HG03575 (cell line): ENCODE results near the gene LAMA5.
"Not testable (repeated sequence)": the region's sequence is repeated elsewhere in the genome, so short reads cannot be mapped to it uniquely, and the experiment has no call there.

ENCODE experiments used
- ATAC-seq: cut with Tn5 transposase; IDR thresholded peaks from one replicate; pipeline ENCODE4 v1.9.1; 2021; ENCODE audit not compliant: unreplicated experiment, insufficient number of reproducible peaks, low FRiP score; ENCODE audit errors: extremely low read depth

The LAMA5 gene

DNA sequence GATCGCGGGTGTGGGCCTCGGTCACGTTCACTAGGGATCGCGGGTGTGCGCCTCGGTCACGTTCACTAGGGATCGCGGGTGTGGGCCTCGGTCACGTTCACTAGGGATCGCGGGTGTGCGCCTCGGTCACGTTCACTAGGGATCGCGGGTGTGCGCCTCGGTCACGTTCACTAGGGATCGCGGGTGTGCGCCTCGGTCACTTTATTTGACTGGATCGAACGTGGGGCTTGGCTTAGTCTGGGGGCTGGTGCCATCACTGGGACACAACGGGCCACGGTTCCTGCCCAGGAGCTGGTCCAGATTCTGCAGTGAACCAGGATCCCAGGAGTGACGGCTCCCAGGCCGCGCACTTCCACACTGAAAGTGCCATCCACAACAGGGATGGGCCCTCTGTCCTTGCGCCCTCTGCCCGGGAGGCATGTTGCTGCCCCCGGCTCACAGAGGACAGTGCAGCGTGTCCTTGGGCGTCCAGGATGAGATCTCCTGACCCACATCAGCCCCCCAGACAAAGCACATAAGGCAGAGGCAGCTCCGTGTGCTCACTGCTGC lies 6.6 kb upstream of the LAMA5 start:
- ATAC-seq: not testable (repeated sequence)

DNA sequence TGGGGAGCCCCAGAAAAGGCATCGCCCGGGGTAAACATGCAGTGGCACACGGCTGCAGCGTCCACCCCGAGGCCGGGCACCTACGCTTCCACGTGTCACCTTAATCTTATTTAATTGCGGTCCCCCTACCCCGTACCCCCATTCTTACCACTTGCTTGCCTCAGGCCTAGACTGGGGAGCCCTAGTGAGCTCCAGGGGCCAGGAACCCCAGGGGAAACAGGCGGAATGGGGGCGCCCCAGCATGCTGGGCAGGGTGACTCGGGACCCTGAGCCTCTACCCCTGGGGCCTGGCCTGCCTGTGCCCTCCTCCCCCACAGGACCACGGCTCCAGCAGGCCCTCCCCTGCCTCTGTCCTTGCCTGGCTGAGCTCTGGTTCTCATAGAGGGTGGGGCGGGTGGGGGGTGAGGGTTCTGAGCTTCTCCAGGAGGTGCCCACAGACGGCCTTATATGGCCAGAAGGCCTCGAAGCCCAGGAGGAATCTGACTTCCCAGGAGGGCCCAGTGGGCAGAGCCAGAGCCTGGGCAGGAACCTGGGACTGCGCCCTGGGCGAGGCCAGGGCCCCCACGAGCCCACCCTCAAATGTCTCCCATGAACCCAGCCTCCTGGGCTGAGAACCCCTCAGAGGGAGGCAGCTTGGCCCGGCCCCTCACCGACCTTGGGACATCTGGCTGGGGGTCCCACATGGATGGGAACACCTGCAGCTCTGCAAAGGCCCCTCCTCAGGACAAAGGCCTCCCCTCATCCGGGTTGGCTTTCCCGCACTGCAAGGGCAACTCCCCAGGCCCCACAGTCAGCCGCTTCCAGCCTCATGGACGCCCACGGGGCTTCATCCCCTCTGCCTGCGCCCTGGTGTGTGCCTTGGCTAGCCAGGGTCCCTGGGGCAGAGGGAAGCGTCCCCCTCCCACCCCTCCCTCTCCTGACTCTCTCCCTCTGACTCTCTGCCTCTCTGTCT lies 5.2 kb upstream of the LAMA5 start:
- no peak for ATAC-seq

DNA sequence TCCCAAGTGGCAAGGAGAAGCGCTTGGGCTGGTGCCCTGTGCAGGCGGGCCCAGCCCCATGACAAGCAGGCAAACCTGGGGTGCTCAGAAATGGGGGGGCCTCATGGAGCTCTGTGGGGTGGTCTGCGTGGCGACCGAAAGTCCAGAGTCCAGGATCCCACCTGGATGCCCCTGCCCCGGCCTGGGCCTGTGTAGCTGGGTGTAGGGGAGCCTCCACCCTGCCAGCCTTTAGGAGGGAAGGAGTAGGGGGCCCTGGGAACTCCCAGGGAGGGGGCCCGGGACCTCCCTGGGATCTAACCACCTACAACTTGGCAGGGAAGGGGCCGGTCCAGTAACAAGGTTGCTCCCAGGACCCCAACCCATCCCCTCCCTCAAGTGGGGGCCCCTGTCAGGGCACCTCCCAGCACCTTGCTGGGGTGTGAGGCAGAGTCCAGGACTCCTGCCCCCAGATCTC lies 4.5 kb upstream of the LAMA5 start:
- no peak for ATAC-seq

DNA sequence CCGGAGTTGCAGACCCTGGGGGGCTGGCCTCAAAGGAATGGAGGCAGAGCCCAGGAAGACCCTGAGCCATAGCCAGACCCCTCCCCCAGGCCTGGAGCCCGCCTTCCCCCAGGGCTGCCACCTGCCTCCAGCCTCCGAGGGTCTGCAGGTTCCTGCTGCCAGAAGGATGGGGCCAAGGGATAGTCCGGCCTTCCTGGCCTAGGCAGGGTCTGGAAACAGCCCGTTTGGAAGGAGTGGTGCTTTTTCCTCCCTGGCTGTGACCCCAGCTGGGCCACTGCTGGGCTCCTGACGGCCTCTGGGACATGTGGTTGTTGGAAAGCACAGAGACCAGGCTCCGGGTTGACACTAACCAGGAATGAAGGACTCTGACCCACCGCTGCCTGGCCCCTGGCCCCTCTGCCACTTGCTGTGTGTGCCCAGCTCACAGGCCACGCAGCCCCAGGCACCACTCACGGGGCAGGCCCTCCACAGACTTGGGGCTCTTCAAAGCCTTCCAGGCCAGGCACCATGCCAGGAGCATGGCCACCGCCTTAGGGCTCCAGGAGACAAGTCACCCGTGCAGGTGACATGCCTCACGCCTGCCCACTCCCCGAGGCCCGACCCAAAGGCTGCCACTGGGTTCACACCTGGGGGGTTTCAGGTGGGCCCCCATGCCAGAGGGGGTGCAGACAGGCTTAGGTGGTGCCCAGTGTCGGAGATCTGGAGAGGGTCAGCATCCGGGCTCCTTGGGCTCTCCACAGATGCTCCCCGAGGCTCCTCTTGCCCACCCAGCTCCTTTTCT lies 3.9 kb upstream of the LAMA5 start:
- ATAC-seq: no peak

DNA sequence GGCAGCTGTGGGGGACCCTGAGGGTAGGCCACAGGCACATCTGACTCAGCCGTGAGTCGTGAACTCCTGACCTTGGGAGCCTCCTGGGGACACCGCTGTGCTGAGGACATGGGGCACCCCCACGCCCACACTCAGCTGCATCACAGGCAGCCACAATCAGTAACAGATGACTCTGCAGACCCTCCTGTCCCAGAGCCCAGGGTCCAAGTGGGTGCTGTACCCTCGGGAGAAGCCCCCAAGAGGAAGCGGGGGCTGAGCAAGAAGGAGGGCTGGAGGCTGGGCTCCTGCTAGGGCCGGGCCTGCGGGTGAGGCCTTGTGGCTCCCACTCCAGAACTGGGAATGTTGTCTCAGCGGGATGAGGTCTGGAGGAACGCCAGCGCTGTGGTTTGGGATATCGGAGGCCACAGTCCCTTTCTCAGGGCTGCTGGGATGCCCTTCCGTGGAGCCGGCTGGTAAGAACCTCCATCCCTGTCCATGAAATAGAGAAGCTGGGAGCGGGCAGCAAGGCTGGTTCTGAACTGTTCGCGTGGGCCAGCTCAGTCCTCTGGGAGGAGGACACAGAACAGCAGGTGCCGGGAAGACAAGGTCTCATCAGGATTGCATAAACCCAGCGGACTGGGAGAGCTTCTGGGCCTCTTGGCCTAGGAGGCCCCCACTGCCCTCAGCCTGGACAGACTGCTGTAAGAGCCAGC lies 3.1 kb upstream of the LAMA5 start:
- no peak for ATAC-seq

DNA sequence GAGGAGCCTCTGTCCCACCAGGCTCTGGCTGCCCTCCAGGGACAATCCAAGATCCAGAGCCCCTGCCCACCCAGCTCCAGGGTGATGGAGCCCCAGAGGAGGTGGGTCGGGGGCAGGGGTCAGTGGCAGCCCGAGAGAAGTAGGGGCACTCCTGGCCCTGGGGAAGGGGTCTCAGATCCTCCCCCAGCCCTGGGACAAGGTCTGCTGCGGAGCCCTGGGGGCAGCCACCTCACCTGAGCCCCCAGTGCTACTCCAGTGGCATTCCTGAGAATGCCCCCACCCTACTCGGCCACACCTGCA lies 2.7 kb upstream of the LAMA5 start:
- ATAC-seq: no peak

DNA sequence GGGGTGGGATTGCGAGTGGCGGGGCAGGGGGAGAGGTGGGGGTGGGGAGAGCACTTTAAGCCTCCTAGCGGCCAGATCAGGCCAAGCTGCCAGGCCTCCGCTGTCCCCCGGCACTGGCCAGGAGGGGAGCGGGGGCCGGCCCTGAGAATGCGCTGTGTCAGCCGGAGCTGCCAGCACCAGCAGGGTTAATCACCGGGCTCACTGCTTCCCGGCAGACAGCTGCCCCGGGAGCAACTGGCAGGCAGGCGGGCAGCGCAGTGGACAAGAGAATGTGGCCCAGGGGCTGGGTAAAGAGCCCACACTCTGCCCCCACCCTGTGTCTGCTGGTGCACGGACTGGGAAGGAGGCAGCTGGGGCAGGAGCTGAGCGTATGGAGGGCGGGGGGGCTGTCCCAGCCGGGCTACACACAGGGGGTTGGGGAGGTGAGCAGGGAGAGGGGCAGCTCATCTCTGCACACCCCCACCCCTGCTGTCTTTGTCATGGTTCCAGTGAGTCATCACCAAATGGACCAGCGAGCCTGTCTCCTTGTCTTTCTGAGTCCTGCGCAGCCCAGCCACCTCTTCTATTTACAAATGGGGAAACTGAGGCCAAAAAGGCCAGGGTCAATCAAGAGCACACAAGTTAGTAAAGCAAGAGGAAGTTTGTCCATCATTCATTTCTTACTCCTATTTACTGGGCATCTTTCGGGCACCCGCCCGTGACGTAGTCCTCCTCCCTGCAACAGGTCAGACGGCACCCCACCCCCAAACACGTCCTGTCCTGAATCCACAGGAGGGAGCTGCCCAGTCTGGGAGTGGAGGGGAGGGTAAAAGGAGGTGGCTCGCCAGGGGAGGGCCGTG lies 2.1 kb upstream of the LAMA5 start:
- ATAC-seq: no peak

DNA sequence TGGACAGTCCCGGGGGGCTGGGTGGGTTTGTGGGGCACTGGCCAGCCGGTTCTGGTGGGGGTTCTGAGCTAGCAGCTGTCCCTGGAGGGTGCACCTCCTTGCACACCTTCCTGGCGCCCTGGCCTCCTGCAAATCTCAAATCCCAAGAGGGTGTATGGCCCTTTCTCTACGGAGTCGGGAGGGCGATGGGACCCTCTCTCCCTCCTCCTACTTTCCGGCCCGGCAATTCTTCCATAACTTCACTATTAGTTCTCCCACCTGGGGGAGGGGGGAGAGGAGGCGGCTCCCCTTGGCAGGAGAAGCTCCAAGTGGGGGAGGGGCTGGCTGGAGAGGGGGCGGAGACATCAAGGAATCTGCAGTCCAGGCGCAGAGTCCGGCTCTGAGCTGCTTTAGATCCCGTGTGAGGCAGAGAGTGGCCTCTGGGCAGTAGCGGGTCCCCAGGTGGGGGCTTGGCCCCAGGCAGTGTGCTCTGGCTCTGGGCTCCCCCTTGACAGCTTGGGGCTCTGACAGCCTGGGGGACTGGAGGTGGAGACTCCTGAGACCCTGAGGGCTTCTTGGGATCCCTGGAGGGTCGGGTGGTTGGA lies 1.4 kb upstream of the LAMA5 start:
- no peak for ATAC-seq

DNA sequence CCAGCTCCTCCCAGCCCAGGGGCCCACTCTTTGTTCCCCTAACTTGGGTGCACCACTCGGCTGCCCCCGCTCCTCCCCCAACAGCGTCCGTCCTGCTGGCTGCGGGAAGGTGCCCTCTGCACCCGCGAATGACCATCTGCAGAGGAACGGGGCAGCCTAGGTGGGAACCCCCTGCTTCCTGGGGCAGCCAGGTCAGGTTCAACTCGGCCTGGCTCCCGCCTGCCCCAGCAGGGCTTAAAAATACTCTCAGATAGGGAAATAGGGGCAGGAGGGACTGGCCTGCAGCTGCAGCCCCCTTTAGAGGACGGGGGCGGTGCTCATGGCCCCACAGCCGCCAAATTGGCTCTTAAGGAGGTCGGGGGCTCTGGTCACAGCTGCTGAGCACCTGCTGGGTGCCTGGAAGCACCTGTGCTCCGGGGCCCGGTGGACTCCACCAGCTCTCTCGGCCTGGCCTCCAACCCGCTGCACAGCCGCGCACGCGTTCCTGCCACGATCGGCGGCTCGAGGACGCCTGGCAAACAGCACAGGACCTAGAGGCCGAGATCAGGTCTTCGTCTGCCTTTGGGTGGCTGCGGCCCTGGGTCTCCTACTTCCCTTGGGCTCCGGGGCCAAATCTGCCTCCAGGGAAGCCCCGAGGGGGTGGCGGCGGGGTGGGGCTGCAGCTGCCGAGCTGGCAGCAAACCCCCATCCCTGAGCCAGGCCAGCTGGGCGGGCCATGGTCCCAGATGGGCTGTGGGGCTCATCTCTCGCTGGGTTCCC lies 700 bp upstream of the LAMA5 start:
- no peak for ATAC-seq

DNA sequence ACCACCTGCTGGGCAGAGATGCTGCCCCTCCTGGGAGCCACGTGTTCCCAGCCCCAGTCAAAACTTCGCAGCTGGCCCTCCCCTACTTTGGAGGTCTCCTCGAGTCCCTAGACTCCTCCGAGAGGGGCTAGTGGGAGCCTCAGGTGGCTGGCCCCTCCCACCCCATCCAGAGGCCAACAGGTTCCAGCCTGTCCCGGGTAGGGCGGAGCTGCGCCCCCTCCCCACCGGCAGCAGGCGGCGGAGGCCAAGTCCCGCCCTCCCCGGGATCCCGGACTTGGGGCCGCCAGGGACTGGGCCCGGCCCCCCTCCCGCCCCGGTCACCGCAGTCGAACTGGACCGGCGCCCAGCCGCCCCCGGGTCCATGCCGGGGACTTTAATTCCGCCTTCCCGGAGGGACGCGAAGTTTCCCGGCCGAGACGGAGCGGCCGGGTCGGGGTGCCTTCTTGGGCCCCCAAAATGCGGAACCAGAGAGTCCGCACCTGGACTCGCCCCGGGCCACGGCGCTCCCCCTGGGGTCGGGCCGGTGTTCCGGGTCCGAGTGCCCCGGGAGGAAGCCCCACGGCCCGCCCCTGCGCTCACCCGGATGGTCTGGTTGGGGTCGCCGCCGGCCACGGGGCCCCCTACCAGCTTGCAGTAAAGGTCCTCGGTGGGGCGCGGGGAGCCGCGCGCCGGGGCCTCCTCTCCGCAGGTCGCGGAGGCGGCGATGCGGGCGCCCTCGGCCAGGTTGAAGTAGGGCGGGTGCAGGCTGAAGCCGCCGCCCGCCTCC lies 559 bp downstream of the LAMA5 start:
- no peak for ATAC-seq

DNA sequence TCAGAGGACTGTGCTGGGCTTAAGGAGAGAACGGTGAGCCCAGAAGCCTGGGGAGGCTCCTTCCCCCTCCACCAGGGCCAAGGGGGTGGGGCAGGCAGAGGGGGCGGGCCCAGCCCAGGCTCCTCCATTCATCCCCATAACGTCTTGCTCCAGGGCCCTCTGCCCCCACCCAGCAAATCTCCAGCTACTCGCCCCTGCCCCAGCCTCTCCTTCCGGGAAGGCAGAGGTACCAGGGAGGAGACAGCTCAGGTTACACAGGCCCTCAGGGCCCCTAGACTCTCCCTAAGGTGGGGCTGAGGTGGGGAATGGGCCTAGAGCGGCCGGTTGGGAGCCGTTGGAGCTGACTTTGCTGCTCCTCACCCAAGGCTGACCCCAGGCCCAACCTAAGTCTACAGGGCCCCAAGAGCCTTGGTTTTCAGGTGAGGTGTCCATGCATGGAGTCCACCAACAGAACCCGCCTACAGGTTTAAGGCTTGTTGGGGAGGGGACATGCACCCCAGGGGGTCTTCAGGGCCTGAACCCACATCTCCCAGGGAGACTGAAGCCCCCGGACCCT lies 1.2 kb downstream of the LAMA5 start:
- ATAC-seq: no peak

DNA sequence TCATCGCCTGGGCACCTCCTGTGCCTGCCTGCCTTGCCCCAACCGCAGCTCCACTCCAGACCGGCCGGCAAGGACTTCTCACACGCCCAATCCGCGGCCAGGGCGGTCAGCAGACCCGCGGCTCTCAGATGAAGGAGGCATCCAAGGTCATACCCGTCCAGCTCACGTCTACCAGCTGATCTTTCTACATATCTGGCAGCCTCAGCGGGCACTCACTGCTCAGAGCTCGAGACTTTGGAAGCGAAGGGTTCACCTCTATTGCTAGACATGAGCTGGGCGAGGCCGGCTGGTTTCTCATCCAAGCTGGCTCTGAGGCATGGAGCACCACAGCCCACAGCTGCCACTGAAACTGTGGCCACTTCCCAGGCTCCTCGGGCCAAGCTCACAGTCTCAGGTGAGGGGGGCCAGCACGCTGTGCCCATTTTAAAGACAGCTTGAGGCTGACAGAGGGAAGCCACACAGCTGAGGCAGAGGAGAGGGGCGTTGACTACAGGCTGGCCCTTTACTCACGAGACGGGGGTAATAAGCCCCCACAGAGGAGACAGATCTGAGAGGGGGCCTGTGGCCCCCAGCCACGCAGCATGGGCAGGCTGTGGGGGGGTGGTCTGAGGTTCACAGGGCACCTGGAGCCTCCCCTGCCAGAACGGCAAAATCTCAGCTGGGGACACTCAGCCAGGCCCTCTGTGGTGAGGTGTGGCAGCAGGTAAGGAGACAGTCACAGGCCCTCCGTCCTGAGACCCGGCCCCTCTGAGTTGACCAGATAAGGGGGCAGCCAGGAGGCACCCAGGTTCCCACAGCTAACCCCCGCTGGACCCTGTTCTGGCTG lies 2.0 kb downstream of the LAMA5 start:
- no peak for ATAC-seq

DNA sequence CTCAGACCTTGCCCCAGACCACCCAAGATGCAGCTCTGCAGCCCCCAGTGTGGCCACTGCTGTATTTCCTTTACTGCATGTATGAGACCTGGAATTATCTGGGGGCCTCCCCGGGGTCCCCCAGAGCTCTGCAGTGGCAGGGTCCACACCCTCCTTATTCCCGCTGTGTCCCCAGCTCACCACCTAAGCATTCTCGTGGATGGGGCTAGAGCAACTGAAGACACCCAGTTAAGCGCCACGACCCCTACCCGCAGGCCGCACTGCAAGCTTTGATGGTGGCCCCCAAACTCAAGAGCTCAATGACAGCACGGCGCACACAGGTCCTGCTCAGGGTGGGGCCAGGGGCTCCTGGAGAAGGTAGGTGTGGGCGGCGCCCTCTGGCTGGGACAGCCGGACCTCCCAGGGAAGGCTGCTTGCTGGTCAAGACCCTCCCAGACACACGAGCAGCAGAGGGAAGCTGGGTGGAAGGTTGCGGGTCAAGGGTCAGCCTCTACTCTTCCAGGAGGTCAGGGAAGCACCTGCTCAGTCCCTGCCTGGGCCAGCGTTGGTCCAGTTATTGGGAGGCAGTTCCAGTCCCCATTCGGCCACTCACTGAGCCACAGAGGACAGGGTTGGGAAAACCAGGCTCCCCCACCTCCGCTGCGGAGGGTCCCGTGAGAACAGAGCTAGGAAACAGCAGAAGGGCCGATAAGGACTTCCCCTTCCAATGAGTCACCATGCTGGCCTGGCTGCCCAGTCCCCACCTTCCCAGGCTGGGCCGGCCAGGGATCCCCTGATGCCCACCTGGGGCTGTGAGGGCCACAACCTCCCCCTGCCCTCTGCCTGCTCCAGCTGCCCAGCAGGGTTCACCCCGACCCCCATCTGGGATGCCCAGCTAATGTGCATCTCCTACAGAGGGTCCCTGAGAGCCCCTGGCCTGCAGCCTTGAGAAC lies 2.9 kb downstream of the LAMA5 start:
- ATAC-seq: no peak

DNA sequence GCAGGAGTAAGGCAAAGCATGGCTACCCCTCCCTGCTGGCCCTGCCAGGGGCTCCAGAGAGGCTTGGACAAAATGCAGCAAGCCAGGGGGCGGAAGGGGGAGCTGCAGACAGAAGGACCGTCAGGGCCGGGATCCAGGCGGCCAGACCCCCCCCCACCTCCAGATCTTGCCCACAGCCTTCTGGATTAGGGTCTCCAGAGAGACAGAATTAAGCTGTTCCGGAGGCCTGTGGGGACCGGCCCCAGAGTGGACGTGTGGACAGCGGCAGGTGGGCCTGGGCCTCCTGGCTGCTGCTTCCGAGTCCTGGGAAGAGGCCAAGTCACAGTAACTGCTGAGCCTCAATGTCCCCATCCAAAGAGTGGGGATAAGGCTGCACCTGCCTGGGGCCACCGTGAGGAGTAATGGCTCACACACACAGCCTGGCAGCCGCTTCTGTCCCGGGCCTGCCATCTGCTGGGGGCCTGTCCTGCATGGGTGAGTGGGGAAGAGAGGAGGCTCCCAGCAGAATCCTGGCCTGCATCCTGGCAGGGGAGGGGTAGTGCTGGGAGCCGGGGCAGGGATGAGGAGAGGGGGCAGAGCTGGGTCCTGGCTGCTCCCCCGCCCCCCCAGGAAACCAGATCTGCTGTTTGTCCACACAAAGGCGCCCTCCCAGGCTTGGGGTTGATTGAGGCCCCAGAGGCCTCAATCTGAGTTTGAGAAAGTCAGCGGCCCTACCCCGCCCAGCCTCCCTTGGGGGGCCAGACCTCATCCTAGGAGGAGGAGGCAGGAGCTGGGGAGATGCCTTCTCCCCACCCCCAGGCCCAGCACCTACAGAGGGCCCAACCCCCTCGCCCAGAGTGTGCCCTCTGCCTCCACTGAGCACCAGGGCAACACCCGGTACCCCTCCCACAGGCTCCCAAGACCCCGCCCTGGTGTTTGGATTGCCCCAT lies 3.9 kb downstream of the LAMA5 start:
- ATAC-seq: no peak
